ENCODE results near the gene SDK1. TPM values are rescaled to one million over a fixed set of nuclear protein-coding genes. Genes with fewer than 3 reads are reported as not detected.

The SDK1 gene
- total and polyA plus RNA-seq, 4 donors: 0.12 to 0.47 (median 0.36) TPM

DNA sequence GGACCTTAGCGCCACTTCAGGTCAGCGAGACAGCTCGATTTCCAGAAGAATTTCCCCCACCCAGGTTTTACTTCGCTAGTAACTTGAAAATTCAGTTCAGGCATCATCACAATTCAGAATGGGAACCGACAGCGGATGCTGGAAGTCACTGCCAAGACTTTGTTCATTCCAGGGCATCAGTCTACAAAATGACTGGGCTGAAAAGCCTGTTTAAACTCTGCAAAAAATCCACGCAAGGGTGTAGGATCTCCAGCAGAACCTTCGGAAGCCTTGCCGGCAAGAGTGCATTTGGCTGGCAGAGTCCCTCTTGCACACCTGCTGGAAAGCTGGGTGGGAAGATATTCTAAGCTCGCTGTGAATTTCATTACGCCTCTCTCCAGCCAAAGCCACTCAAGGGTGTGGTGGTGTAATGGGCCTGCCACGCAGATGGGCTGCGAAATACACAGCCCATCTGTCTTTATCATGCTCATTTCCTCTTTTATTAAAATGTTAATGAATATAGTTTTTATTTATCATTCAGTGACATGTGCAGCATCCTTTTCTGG, 709.1 kb downstream of the SDK1 start (continued):
- TF ChIP-seq, protein P1, sequence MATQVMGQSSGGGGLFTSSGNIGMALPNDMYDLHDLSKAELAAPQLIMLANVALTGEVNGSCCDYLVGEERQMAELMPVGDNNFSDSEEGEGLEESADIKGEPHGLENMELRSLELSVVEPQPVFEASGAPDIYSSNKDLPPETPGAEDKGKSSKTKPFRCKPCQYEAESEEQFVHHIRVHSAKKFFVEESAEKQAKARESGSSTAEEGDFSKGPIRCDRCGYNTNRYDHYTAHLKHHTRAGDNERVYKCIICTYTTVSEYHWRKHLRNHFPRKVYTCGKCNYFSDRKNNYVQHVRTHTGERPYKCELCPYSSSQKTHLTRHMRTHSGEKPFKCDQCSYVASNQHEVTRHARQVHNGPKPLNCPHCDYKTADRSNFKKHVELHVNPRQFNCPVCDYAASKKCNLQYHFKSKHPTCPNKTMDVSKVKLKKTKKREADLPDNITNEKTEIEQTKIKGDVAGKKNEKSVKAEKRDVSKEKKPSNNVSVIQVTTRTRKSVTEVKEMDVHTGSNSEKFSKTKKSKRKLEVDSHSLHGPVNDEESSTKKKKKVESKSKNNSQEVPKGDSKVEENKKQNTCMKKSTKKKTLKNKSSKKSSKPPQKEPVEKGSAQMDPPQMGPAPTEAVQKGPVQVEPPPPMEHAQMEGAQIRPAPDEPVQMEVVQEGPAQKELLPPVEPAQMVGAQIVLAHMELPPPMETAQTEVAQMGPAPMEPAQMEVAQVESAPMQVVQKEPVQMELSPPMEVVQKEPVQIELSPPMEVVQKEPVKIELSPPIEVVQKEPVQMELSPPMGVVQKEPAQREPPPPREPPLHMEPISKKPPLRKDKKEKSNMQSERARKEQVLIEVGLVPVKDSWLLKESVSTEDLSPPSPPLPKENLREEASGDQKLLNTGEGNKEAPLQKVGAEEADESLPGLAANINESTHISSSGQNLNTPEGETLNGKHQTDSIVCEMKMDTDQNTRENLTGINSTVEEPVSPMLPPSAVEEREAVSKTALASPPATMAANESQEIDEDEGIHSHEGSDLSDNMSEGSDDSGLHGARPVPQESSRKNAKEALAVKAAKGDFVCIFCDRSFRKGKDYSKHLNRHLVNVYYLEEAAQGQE (IDR thresholded peaks at IDR 0.05): no peak
- TF ChIP-seq NR2F2 (IDR thresholded peaks at IDR 0.05): no peak
- TF ChIP-seq JUND (IDR thresholded peaks at IDR 0.05): no peak
- no peak for TF ChIP-seq SP1 (IDR thresholded peaks at IDR 0.05)
- no peak for TF ChIP-seq YY1 (IDR thresholded peaks at IDR 0.05)
- no peak for TF ChIP-seq FOXA1 (IDR thresholded peaks at IDR 0.05)
- no peak for TF ChIP-seq TAF1 (conservative IDR thresholded peaks at IDR 0.05)
- no peak for TF ChIP-seq GABPA (IDR thresholded peaks at IDR 0.05 in 1 of 2, conservative IDR thresholded peaks at IDR 0.05 in 1 of 2)

DNA sequence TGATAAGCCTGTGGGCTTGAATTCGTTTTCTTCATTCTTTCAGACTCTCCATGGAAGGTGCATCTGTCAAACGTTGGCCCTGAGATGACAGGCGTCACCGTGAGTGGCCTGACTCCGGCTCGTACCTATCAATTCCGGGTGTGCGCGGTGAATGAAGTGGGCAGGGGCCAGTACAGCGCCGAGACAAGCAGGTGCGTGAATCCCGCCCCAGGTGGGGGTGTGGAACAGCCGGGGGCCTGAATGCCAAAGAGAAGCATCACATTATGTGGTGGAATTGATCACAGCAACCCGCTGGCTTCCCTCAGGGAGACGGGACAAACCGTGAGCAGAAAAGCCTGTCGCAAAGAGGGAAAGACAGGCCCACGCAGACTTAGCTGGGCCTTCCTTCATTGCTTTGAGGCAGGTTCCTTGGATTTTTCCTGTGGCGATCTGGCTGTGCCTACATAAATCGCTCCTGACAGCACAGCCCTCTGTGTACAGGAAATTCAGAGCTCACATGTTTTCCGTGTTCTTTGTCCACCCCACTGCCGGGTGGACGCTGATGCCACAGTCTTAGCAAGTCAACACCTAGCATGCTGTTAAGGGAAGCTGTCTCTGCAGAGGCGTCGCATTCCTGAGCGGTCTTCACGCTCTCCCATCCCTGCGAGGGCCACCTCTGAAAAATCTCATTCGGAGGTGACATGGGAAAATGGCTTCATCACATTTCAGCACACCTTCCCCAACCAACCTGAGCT, 710.0 kb downstream of the SDK1 start:
- H3K9me3 ChIP-seq (ENCODE audit: control insufficient read depth in 4 of 4, low read length in 3 of 4): no peaks in the 10 kb centered on the region
- TF ChIP-seq, protein P2, sequence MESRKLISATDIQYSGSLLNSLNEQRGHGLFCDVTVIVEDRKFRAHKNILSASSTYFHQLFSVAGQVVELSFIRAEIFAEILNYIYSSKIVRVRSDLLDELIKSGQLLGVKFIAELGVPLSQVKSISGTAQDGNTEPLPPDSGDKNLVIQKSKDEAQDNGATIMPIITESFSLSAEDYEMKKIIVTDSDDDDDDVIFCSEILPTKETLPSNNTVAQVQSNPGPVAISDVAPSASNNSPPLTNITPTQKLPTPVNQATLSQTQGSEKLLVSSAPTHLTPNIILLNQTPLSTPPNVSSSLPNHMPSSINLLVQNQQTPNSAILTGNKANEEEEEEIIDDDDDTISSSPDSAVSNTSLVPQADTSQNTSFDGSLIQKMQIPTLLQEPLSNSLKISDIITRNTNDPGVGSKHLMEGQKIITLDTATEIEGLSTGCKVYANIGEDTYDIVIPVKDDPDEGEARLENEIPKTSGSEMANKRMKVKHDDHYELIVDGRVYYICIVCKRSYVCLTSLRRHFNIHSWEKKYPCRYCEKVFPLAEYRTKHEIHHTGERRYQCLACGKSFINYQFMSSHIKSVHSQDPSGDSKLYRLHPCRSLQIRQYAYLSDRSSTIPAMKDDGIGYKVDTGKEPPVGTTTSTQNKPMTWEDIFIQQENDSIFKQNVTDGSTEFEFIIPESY (IDR thresholded peaks at IDR 0.05): no peak
- no peak for TF ChIP-seq RXRA (IDR thresholded peaks at IDR 0.05)
- no peak for TF ChIP-seq CTCF (IDR thresholded peaks at IDR 0.05; ENCODE audit: low read depth, low read length, missing input control)
- TF ChIP-seq EGR1 (IDR thresholded peaks at IDR 0.05; ENCODE audit: low read depth in 2 of 2): no peak
- no peak for TF ChIP-seq RAD21 (IDR thresholded peaks at IDR 0.05)
- no peak for TF ChIP-seq JUND (IDR thresholded peaks at IDR 0.05)
- no peak for TF ChIP-seq MAX (IDR thresholded peaks at IDR 0.05)
- TF ChIP-seq, protein P3, sequence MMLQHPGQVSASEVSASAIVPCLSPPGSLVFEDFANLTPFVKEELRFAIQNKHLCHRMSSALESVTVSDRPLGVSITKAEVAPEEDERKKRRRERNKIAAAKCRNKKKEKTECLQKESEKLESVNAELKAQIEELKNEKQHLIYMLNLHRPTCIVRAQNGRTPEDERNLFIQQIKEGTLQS (IDR thresholded peaks at IDR 0.05): no peak
- TF ChIP-seq FOXA1 (IDR thresholded peaks at IDR 0.05): no peak
- no peak for DNase-seq (ENCODE audit: low spot score)
- no peaks in the 10 kb centered on the region for H3K27me3 ChIP-seq (ENCODE audit: control insufficient read depth in 4 of 4, insufficient read depth in 4 of 4, low read length in 3 of 4)
- 87% methylated on average over 30 of the region's 30 CpGs for WGBS
- no peak overlapping the region for H3K9ac ChIP-seq (ENCODE audit: low read depth in 1 of 2, low read length in 2 of 2)
- peaks cover 3 to 15% (median 10%) of the 10 kb centered on the region in 4 donors for H3K4me1 ChIP-seq (ENCODE audit: control insufficient read depth in 4 of 4, insufficient read depth in 4 of 4, low read length in 3 of 4)
- H3K36me3 ChIP-seq (ENCODE audit: control insufficient read depth in 4 of 4, insufficient read depth in 3 of 4, low read depth in 1 of 4, low read length in 3 of 4): no peaks in the 10 kb centered on the region
- no peak overlapping the region for H3K27ac ChIP-seq (ENCODE audit: low read depth in 1 of 2, low read length in 2 of 2)
- no peak overlapping the region for H3K4me3 ChIP-seq (ENCODE audit: low read depth in 1 of 3, low read length in 3 of 3)

Data from liver (tissue), 9 donors.